Tibial artery (tissue), 4 donors: ENCODE results near the gene AVL9.
"Not testable (repeated sequence)": the region's sequence is repeated elsewhere in the genome, so short reads cannot be mapped to it uniquely, and the experiment has no call there.

ENCODE experiments used
- DNase-seq, 2 donors: peaks; one replicate each; pipeline ENCODE4 v3.0.0-alpha.2; 2019
- H3K27ac ChIP-seq, 2 donors: fragments of 200-600 bp; sonication (generic) in 1 of 2; 1 replicate in 1 of 2; 2 replicates in 1 of 2; pipeline ENCODE4 v1.5.1; 2018 to 2019; ENCODE audit warnings: mild to moderate bottlenecking in 1 of 2
- H3K27me3 ChIP-seq, 2 donors: fragments of 200-600 bp; sonication (generic) in 1 of 2; one replicate each; pipeline versions ENCODE4 v1.5.1 to v1.6.0; 2016 to 2019
- H3K36me3 ChIP-seq, 3 donors: fragments of 200-600 bp; sonication (generic) in 2 of 3; one replicate each; pipeline ENCODE4 v1.5.1; 2016 to 2019; ENCODE audit warnings: mild to moderate bottlenecking in 2 of 3
- H3K4me1 ChIP-seq, 4 donors: fragments of 200-600 bp; sonication (generic) in 2 of 4; 1 replicate in 3 of 4; 2 replicates in 1 of 4; pipeline ENCODE4 v1.5.1; 2016 to 2019
- H3K4me3 ChIP-seq, 2 donors: fragments of 200-600 bp; sonication (generic) in 1 of 2; 1 replicate in 1 of 2; 2 replicates in 1 of 2; pipeline ENCODE4 v1.5.1; 2018 to 2019; ENCODE audit warnings: mild to moderate bottlenecking in 2 of 2
- H3K9me3 ChIP-seq, 3 donors: fragments of 200-600 bp; sonication (generic) in 1 of 3; one replicate each; pipeline ENCODE4 v1.5.1; 2016 to 2019
- intact Hi-C: fragments of 100-400 bp; cut with DNase I; formaldehyde crosslinking; loops from one replicate; pipeline ENCODE4 v1.15.0; 2023; ENCODE audit warnings: low total_unique reads
- TF ChIP-seq, protein P1 (sequence below), 2 experiments: fragments of 200-600 bp in 1 of 2; fragments of 450-650 bp in 1 of 2; IDR thresholded peaks; one replicate each; pipeline ENCODE4 v1.5.1; 2017 to 2019; ENCODE audit warnings: antibody characterized with exemption in 2 of 2, mild to moderate bottlenecking in 1 of 2, moderate library complexity in 1 of 2

The AVL9 gene

DNA sequence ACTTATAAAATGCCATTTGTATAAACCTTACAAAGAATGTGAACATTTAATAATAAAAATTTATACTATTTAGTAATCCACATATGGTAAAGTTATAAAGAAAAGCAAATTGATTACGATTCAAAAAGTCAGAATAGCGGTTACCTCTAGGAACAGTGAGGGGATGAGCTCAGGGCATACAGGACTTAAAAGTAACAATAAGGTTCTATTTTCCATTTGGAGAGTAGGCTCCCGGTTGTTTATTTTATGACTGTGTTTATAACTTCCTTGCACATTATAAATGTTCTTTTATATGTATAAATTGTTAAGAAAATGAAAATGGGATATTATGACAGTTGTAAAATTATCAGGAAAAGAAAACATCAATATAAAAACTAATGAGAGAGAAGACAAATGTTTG is 135.7 kb downstream of the AVL9 start:
- intact Hi-C loops, result no loop called here
- TF ChIP-seq, protein P1, sequence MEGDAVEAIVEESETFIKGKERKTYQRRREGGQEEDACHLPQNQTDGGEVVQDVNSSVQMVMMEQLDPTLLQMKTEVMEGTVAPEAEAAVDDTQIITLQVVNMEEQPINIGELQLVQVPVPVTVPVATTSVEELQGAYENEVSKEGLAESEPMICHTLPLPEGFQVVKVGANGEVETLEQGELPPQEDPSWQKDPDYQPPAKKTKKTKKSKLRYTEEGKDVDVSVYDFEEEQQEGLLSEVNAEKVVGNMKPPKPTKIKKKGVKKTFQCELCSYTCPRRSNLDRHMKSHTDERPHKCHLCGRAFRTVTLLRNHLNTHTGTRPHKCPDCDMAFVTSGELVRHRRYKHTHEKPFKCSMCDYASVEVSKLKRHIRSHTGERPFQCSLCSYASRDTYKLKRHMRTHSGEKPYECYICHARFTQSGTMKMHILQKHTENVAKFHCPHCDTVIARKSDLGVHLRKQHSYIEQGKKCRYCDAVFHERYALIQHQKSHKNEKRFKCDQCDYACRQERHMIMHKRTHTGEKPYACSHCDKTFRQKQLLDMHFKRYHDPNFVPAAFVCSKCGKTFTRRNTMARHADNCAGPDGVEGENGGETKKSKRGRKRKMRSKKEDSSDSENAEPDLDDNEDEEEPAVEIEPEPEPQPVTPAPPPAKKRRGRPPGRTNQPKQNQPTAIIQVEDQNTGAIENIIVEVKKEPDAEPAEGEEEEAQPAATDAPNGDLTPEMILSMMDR (IDR thresholded peaks at IDR 0.05), result no peak

DNA sequence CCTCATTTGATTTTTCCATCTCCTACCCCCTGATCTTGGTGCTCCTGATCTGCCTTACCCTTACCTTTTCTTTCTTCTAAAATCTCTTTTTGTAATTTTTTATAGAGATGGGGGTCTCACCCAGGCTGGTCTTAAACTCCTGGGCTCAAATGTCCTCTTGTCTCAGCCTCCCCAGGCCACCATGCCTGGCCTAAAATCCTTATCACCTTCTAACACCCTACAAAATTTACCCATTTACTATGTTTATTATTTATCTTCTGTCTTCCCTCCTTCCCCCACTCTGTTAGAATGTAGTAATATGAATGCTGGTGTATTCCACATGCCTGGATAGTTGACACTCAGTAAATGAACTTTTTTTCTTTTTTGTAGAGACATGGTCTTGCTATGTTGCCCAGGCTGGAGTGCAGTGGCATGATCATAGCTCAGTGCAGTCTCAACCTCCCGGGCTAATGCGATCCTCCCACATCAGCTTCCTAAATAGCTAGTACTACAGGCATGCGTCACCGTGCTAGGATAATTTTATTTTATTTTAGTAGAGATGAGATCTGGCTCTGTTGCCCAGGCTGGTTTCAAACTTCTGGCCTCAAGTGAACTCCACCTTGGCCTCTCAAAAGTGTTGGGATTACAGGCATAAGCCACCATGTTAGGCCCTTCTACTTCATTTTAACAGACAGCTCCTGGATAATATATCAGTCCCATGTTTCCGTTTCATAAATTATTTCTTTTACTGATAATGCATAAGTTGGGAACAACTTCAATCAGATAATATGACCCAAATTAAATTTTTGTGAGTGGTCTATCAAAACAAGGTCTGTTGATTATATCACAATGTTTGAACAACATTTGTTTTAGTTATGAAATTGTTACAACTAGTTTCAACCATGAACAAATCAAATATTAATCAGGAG is 136.6 kb downstream of the AVL9 start:
- H3K36me3 ChIP-seq, H3K27me3 ChIP-seq, intact Hi-C loops, H3K4me1 ChIP-seq, H3K4me3 ChIP-seq, H3K9me3 ChIP-seq, H3K27ac ChIP-seq, DNase-seq: not testable (repeated sequence)

More for the DNA sequence above, 135.7 kb downstream of the AVL9 start:
- Histone ChIP-seq H3K27ac (no peak overlapping the region), H3K36me3 (no peaks in the 10 kb centered on the region), H3K9me3 (no peaks in the 10 kb centered on the region), H3K4me1 (no peaks in the 10 kb centered on the region), H3K27me3 (no peaks in the 10 kb centered on the region), H3K4me3 (no peak overlapping the region)
- DNase-seq, result no peak

DNA sequence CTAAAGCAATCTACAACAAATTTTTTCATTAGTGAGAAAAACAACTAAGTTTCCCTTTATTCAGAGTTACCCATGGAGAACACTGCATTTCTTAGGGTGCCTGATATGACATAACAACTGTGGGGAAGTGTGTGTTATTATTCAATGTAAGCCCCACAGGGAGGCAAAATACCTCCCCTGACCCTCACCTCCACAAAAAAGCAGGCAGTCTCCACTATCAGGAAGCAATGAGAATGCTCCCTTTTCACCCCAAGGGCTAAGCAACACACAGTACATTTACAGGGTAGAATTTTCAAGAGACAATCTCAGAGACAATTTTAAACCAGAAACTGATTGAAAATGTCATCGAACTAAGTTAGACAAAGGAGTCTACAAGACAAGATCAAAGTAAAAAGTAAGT is 138.2 kb downstream of the AVL9 start:
- H3K4me1 ChIP-seq, H3K4me3 ChIP-seq, H3K27me3 ChIP-seq, H3K36me3 ChIP-seq, H3K27ac ChIP-seq, intact Hi-C loops, H3K9me3 ChIP-seq, DNase-seq: not testable (repeated sequence)

DNA sequence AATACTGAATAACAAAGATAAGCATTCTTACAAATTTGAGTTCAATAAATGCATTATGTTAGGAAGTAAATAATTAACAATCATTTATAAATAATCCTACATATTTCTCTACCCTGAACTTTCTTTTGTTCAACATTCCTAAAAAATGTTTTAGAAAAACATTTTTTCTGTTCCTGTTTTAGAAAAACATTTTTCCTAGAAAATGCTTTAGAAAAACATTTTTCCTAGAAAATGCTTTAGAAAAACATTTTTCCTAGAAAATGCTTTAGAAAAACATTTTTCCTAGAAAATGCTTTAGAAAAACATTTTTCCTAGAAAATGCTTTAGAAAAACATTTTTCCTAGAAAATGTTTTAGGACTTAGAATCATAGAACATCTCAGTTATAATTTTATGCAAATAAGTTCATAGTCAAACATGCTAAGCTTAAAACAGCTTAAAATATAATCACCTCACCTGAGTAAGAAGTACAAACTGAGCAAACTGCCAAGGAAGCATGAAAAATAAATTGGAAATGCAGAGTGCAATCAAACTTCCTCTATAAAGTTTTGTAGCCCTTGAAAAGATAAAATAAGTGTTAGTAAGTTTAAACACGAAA is 139.6 kb downstream of the AVL9 start:
- H3K27me3 ChIP-seq, H3K36me3 ChIP-seq, H3K27ac ChIP-seq, H3K4me3 ChIP-seq, H3K9me3 ChIP-seq, intact Hi-C loops, H3K4me1 ChIP-seq, DNase-seq: not testable (repeated sequence)

DNA sequence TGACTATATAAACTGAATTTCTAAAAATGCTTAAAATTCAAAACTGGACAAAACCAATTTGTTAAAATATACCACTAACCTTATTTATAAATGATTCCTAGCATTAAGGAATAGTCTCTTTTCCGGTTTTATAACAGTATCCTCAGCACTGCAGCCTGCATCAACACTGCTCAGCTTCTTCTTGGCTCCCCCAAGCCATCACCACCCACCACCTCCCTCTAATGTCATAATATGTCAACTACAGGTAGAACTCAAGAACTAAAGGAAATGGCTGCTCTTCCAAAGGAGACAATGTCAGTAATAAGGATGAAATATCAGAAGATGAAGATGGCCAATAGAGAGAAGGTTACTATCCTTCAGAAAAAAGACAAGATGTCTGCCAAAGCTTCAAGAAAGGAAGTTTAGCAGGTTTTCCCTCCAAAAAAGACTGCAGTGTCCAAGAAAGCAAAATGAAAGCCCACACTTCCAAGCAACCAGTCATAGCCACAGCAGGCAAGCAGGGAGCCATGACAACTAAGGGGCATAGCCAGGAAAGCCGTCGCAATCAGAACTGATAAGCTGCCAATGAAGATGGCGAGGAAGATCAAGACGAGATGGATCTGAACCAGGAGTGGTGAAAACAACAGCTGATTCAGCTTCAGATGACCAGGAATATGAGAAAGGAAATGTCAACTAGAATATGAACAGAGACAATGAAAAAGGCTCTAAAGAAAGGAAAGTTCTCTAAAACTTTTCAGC is 141.6 kb downstream of the AVL9 start:
- H3K36me3 ChIP-seq, H3K4me1 ChIP-seq, DNase-seq, H3K4me3 ChIP-seq, intact Hi-C loops, H3K27me3 ChIP-seq, H3K27ac ChIP-seq, H3K9me3 ChIP-seq: not testable (repeated sequence)

DNA sequence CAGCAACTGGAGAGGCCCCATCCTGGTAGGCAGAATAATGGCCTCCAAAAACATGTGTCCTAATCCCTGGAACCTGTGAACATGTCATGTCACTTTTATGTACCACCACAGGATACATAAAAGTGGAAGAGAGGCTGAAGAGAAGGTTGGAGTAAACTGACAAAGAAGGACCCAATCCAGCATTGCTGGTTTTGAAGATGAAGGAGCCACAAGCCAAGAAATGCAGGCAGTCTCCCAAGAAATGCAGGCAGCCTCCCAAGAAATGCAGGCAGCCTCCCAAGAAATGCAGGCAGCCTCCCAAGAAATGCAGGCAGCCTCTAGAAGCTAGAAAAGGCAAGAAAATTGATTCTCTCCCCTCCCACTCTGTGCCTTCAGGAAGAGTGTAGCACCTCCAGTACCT is 142.3 kb downstream of the AVL9 start:
- H3K27ac ChIP-seq, H3K27me3 ChIP-seq, H3K4me3 ChIP-seq, intact Hi-C loops, DNase-seq, H3K36me3 ChIP-seq, H3K4me1 ChIP-seq, H3K9me3 ChIP-seq: not testable (repeated sequence)
